ENCODE data around the gene CISH. TPM values are rescaled to one million over a fixed set of nuclear protein-coding genes. Genes with fewer than 3 reads are reported as not detected.
A peak's percentile ranks its signal among the peaks of the same experiment; 100 is the strongest.

CISH gene
- total RNA-seq, 3 donors from 2014 or later (not counting 1 experiment from before 2014, with no cell fraction given), result 2.4 to 23.6 (median 11.3) TPM

DNA sequence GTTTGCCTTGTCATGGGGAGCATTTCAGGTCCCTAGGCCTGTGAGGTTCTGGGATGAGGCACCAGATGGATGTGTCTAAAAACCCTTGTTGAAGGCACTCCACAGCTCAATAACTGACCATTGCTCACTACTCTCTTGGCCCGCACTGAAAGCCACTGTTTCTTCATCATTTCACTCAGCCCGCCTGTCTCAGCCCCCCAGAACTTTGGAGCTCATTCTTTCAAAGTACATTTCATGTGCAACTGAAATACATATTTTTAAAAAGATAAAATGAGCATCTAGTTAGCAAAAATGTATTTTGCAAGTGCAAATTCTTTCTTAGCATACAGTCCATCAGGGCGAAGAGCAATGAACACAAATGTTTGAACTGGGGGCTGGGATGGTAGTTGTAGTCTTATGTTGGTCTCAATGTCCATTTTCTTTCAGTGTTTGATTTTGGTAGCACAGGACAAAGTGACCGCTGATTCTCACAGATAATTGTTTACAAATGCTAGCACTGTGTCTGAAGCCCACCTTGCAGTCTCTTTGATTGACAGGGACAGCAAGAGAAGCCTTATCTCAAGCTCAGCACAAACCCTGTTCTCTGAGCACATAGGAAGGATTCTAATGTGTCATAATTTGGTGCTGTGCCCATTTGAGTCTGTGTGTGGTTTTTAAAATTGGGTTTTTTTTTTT lies 22.7 kb downstream of the CISH start:
- Mint-ChIP-seq H3K4me3 (peak overlapping the region; percentile 63), H3K36me3 (no peaks in the 10 kb centered on the region), H3K27me3 (ENCODE audit: low read depth in 2 of 2) (no peaks in the 10 kb centered on the region), H3K4me1 (peaks cover 48 to 59% of the 10 kb centered on the region in 2 donors), H3K27ac (peak overlapping the region; percentile 68 to 83), H3K9me3 (no peaks in the 10 kb centered on the region)
- H3K27me3 ChIP-seq (ENCODE audit: control insufficient read depth, insufficient read depth, low read length), result no peaks in the 10 kb centered on the region
- DNase-seq, result no peak
- H3K4me3 ChIP-seq (ENCODE audit: low read length), result no peak overlapping the region
- intact Hi-C loops (cut with micrococcal nuclease), result loop anchor here (2.0 kb wide), 1 partner anchor 16 kb away; no protein-coding TSS in a partner anchor
- peak overlapping the region; percentile 12 for H3K27ac ChIP-seq (ENCODE audit: low read length)
- 89% methylated on average over 4 of the region's 4 CpGs for WGBS (ENCODE audit: insufficient coverage)
- TF ChIP-seq, protein P1, sequence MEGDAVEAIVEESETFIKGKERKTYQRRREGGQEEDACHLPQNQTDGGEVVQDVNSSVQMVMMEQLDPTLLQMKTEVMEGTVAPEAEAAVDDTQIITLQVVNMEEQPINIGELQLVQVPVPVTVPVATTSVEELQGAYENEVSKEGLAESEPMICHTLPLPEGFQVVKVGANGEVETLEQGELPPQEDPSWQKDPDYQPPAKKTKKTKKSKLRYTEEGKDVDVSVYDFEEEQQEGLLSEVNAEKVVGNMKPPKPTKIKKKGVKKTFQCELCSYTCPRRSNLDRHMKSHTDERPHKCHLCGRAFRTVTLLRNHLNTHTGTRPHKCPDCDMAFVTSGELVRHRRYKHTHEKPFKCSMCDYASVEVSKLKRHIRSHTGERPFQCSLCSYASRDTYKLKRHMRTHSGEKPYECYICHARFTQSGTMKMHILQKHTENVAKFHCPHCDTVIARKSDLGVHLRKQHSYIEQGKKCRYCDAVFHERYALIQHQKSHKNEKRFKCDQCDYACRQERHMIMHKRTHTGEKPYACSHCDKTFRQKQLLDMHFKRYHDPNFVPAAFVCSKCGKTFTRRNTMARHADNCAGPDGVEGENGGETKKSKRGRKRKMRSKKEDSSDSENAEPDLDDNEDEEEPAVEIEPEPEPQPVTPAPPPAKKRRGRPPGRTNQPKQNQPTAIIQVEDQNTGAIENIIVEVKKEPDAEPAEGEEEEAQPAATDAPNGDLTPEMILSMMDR (IDR thresholded peaks at IDR 0.05), result no peak
- no peaks in the 10 kb centered on the region for H3K36me3 ChIP-seq (ENCODE audit: control insufficient read depth, insufficient read depth, low read length)
- H3K4me1 ChIP-seq (ENCODE audit: control insufficient read depth, insufficient read depth, low read length), result peaks cover 56% of the 10 kb centered on the region
- no peak for ATAC-seq
- no peaks in the 10 kb centered on the region for H3K9me3 ChIP-seq (ENCODE audit: control insufficient read depth, insufficient read depth, low read length)

DNA sequence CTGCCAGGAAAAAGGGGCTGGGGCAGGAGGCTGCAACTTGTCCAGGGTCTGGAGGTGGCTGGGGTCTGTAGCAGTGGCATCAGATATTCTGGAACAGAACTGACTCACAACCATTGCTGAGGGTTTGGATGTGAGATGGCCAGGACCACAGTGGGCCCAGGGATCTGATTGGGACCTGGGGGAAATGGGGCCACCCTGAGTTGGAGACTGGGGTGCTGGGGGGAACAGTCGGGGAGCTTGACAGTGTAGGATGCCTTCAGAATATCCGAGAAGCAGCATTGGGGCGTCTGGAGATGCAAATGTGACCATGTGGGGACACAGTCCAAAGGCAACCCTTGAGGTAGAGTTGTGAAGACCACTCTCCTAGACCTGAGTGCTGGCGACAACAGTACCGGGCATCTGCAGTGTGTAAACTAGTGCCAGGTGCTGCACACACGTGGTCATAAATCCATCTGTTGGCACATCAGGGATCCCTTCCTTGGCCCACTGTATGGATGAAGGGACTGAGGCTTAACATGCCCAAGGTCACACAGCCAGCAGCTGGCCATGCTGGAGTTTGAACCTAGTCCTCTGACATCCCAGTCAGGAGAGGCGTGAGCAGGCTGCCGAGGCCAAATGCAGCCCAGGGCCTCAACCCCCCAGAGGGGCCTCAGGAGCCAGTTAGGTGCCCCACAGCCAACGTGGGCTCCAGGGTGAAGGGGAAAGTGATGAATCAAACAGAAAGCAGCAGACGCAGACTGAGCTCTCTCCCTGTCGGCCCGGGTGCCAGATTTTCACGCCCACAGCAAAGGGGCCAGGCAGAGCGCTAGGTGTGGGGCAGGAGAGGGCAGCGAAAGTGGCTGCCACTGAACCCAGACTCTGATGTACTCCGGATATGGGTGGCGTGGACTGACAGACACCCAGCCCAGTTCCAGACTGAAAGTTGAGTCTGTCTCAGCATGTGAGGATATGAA lies 23.5 kb downstream of the CISH start:
- H3K4me3 ChIP-seq (ENCODE audit: low read length), result no peak overlapping the region
- intact Hi-C loops (cut with micrococcal nuclease), result loop anchor here (2.0 kb wide), 1 partner anchor 15 kb away; no protein-coding TSS in a partner anchor
- H3K27ac Mint-ChIP-seq, result peak overlapping the region; percentile 68 to 83
- peaks cover 56% of the 10 kb centered on the region for H3K4me1 ChIP-seq (ENCODE audit: control insufficient read depth, insufficient read depth, low read length)
- H3K27me3 ChIP-seq (ENCODE audit: control insufficient read depth, insufficient read depth, low read length), result no peaks in the 10 kb centered on the region
- DNase-seq (peak; percentile 53 to 76), ATAC-seq (peak; percentile 78 to 91 (median 88))
- no peaks in the 10 kb centered on the region for H3K36me3 Mint-ChIP-seq
- TF ChIP-seq, protein P1 (IDR thresholded peaks at IDR 0.05), result no peak
- H3K4me1 Mint-ChIP-seq, result peaks cover 47 to 63% of the 10 kb centered on the region in 2 donors
- WGBS (ENCODE audit: insufficient coverage), result 34% methylated on average over 17 of the region's 17 CpGs
- H3K36me3 ChIP-seq (ENCODE audit: control insufficient read depth, insufficient read depth, low read length), result no peaks in the 10 kb centered on the region
- H3K9me3 Mint-ChIP-seq, result no peaks in the 10 kb centered on the region
- H3K27me3 Mint-ChIP-seq (ENCODE audit: low read depth in 2 of 2), result no peaks in the 10 kb centered on the region
- H3K9me3 ChIP-seq (ENCODE audit: control insufficient read depth, insufficient read depth, low read length), result no peaks in the 10 kb centered on the region
- peak overlapping the region; percentile 12 for H3K27ac ChIP-seq (ENCODE audit: low read length)
- H3K4me3 Mint-ChIP-seq, result peak overlapping the region; percentile 63

DNA sequence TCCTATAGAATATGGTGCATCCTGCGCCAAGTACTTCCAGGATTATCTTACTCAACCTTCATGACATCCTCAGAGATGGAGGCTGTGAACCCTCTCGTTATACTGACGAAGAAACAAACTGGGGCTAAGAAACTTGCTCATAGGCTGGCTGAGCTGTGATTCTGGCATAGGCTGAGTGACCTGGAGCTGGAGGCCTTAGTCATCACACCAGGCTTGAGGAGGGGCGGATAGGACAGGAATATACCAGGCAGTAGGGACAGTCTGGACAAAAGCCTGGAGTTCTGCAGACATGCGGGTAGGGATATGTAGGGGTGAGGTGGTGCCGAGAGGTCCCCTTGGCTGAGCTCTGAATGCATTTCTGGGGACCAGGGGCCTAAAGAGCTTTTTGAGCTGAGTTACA lies 24.2 kb downstream of the CISH start:
- Mint-ChIP-seq H3K27ac (peak overlapping the region; percentile 68 to 83), H3K9me3 (no peaks in the 10 kb centered on the region), H3K27me3 (ENCODE audit: low read depth in 2 of 2) (no peaks in the 10 kb centered on the region), H3K36me3 (no peaks in the 10 kb centered on the region), H3K4me1 (peaks cover 40 to 56% of the 10 kb centered on the region in 2 donors), H3K4me3 (peak overlapping the region; percentile 42)
- no peaks in the 10 kb centered on the region for H3K9me3 ChIP-seq (ENCODE audit: control insufficient read depth, insufficient read depth, low read length)
- TF ChIP-seq, protein P1 (IDR thresholded peaks at IDR 0.05), result no peak
- ATAC-seq, result no peak
- DNase-seq, result no peak
- H3K4me3 ChIP-seq (ENCODE audit: low read length), result no peak overlapping the region
- 98% methylated on average over 6 of the region's 6 CpGs for WGBS (ENCODE audit: insufficient coverage)
- H3K27ac ChIP-seq (ENCODE audit: low read length), result no peak overlapping the region
- peaks cover 49% of the 10 kb centered on the region for H3K4me1 ChIP-seq (ENCODE audit: control insufficient read depth, insufficient read depth, low read length)
- H3K27me3 ChIP-seq (ENCODE audit: control insufficient read depth, insufficient read depth, low read length), result no peaks in the 10 kb centered on the region
- H3K36me3 ChIP-seq (ENCODE audit: control insufficient read depth, insufficient read depth, low read length), result peaks cover 2% of the 10 kb centered on the region
- intact Hi-C loops (cut with micrococcal nuclease), result no loop called here

Data from natural killer cell (primary cell).